Activated T-cell treated with anti-CD3 and anti-CD28 coated beads for 1 hour (primary cell): Measurements from ENCODE around the gene CALCB.
"Not testable (repeated sequence)": the region's sequence is repeated elsewhere in the genome, so short reads cannot be mapped to it uniquely, and the experiment has no call there.

Experiments
- DNase-seq: peaks from one replicate; pipeline ENCODE4 v3.0.0-alpha.2; 2020; ENCODE audit warnings: low read depth

The CALCB gene, protein sequence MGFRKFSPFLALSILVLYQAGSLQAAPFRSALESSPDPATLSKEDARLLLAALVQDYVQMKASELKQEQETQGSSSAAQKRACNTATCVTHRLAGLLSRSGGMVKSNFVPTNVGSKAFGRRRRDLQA

GRCh38 chr11:15073361-15074205 lies at the start of gene CALCB:
Gene CALCB, plus strand, starts transcription at chr11:15073593. Its CDS starts 1,126 bp downstream, at chr11:15074719.
- no peak for DNase-seq

DNA sequence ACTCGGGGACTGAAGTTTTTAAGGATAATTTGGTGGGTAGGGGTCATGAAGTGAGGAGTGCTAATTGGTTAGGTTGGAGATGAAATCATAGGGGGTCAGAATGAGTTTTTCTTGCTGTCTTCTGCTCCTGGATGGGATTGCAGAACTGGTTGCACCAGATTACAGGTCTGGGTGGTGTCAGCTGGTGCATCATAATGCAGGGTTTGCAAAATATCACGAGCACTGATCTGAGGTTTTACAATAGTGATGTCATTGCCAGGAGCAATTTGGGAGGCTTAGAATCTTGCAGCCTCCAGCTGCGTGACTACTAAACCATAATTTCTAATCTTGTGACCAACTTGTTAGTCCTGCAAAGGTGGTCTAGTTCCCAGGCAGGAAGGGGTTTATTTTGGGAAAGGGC lies 46.4 kb upstream of the CALCB start:
- no peak for DNase-seq

DNA sequence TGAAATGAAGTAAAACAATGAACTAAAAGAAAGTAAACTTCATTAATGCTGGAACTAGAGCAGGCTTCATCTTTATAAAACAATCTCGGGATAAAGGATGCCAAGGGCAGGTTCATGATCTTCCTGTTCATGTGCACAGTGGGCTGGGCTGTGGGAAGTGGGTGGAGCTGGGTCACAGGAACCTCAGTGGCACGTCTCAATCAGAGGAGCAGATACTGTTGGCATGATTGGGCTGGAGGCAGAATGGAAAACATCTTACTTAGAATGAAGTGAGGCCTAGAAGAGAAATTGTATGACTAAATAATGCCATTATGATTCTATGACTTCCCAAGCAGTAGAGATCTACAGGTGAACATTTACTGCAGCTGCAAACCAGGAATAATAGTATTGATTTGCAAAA lies 45.4 kb upstream of the CALCB start:
- DNase-seq = no peak

DNA sequence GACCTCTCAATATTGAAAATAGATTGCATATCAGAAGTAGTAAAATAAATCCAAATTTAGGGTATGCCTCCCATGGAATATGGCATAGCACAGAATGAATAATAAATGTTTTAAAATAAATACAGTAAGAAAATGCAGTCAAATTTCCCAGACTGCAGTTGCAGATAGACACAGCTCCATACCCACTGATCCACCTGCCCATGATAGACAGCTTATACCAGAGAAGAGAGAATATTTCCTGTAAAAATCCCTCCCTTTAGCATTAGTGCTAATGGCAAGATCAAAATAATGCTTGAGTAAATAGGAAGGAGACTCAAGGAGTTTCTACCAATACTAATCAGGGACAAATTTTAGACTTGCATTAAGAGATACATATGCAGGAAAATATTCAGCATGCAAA lies 45.0 kb upstream of the CALCB start:
- no peak for DNase-seq

GRCh38 chr11:15031945-15032344 lies 41.4 kb upstream of the CALCB start:
- DNase-seq = not testable (repeated sequence)

DNA sequence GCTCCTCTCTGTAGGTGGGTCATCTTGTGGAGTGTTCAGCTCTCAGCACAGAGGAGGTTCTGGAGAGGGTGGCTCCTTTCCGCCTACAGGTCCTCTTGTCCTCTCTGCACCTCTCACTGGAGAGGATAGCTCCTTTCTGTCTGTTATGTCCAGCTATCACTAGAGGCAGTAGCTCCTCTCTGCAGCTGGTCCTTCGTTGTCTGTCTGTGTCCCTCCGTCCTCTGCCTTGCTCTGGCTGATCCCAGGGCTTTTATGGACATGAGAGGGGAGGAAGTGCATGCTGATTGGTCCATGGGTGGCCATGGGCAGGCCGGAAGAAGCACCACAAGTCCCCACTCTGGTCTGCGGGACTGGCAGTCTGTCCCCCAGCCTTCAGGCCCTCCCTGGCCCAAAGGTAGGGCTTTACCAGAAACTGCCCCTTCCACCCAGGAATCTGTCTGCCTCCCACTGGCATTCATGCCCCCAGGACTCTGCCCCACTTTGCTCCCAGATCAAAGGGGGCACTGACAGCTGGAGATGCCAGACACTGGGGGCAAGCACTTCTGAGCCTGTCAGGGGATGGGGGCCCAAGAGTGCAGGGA lies 38.6 kb upstream of the CALCB start:
- DNase-seq = no peak

DNA sequence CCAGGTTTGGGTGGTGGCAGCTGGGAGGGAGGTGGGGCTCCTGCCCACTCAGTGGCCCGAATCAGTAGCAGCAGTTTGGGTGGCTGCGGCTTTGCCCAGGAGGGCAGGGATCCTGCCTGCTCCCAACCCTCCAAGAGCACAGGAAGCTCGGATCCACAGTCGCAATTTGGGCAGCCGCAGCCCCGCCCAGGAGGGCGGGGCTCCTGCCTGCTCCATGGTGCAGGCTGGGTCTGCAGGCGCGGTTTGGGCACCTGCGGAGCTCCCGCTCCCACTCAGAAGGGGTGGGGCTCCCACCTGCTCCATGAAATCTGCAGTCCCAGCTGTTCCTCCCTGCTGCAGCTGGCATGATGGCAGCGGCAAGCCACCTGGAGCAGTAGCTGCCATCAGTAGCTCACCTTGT lies 38.1 kb upstream of the CALCB start:
- DNase-seq = no peak

- no peak for DNase-seq
Measured at GRCh38 chr11:15038963-15039362, 34.4 kb upstream of the CALCB start.

DNA sequence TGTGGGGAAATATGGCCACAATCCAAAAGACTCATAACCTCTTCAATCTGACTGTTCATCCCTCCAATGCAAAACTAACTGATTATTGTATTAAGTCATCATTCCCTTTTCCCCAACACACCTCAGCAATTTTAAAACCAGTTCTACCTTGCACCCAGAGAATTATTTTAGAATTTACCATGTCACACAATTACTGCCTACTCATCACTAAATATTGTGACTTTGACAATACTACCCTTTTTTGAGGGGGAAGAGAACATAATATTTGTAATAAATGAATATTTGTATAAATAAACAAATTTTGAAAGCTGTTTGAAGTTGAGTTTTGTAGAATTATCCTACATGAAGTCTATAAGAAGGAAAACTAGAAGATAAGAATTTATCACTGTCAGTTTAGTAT lies 28.2 kb upstream of the CALCB start:
- no peak for DNase-seq

DNA sequence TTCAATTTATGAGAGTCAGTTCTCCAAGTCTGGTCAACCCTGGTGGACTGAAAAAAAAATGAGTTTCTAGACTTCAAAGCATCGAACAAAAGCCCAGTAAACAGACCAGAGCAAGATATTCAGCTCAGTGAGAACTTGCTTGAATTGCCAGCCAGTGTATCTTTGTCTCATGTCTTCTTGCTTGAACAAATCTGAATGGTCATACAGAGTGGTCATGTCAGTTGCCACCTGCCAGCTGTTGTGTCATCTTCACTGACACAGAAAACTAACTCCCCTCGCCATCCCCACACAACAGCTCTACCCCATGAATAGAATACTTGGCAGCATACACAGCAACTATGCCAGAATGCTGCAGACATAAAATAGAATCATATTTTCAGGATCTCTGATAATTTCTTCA lies 27.5 kb upstream of the CALCB start:
- DNase-seq = no peak

- not testable (repeated sequence) for DNase-seq
Measured at GRCh38 chr11:15046673-15047072, 26.7 kb upstream of the CALCB start.

DNA sequence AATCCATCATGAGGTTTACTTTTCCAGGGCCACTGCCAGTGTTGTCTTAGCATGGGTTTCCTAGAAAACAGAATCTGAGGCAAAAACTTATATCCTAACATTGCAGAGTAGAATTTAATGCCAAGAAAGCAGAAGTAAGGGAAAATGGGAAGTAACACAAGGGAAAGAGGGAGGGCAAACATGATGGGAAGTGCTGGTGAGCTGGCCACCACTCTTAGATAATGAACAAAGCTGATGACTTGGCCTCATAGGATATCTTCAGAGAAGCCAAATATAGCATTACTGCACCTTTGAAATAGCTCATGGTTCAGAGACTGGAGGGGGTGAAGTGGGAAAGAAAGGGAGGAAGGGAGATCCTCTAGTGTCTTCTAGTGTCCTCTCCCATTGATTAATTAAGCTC lies 24.8 kb upstream of the CALCB start:
- no peak for DNase-seq

GRCh38 chr11:15053191-15053685 lies 20.2 kb upstream of the CALCB start:
- DNase-seq = no peak

- DNase-seq = no peak
Measured at GRCh38 chr11:15055620-15056356, 17.6 kb upstream of the CALCB start.

GRCh38 chr11:15057329-15057728 lies 16.1 kb upstream of the CALCB start:
- no peak for DNase-seq

DNA sequence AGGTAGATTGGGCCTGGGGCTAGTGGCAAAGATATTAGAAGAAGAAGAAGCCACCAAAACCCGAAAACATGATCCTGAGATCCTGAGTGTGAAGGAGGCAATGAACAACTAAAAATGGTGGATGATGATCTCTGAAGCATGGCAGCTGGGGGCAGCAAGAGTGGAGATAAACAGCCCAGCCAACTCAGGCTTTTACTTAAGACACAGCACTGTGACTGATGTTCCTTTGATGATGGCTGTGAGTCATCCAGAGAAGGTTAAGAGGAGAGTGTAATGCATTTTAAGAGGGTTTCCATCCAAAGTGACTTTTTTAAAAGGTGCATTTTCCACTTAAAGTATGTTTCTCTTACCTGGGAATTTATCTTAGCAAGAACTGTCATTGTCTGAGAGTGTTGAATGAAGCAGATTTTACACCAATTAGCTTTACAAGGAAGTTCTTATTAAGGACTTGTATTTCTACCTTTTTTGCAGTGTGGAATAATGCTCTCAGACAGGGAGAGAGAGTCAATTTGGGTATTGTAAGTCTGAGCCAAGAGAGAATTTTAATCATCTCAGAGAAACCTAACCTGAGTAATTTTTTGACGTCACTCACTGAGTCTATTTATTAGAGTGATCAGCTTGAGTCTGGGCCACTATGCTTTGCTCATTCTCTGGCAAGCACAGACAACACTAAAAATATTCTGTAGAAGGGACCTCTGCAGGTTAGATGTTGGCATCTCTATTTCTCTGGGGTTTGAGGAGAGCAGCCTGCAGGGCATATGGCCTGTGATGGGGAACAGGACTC lies 14.1 kb upstream of the CALCB start:
- DNase-seq = no peak

- DNase-seq = no peak
Measured at GRCh38 chr11:15062599-15062998, 10.8 kb upstream of the CALCB start.

- DNase-seq = not testable (repeated sequence)
Measured at GRCh38 chr11:15069751-15070150, 3.6 kb upstream of the CALCB start.

DNA sequence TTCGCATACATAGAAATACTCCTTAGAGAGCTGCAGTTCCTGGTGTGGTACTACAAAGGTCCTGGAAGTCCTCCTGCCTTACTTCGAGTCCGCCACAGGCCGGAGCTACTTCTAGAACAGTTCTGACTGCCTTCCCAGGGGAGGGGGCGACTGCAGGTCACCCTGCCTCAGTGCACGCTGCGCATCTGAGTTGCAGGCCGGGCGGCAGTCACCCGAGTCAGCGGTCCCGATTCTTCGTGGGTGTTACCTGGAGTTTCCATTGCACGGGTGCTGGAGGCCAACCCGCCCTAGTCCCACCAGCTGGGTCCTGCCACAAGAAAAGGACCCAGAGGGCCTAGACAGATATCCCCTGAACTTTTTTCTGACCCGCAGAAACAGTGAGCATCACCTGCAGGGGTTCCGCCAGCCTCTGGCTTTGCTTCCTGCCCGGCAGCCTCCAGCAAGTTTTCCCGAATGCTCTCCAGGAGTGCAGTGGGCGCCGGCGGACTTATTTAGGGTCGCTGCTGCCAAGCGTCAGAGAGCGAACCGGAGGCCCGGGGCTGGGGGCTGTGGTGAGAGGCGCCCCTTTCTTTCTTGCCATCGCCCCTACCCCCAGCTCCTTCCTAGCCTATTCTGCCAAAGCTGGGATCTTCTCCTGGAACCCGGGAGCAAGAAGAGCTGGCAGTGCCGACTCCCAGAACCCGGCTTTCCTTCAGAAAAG lies 1.7 kb upstream of the CALCB start:
- DNase-seq = no peak

GRCh38 chr11:15072551-15073143 lies 746 bp upstream of the CALCB start:
- DNase-seq = no peak
